NB4 (cell line): ENCODE results near the gene NPIPB8.
"Not testable (repeated sequence)": the region's sequence is repeated elsewhere in the genome, so short reads cannot be mapped to it uniquely, and the experiment has no call there.

Source experiments
- CTCF ChIP-seq: IDR thresholded peaks from one replicate; pipeline ENCODE4 v1.5.1; 2012; ENCODE audit warnings: low read depth, low read length
- POLR2A ChIP-seq: IDR thresholded peaks from 2 replicates; pipeline ENCODE4 v1.6.1; 2011; ENCODE audit warnings: mild to moderate bottlenecking; ENCODE audit not compliant: insufficient read length; ENCODE audit errors: extremely low read depth

GRCh38 chr16:28614561-28614960 lies 23.3 kb upstream of the NPIPB8 start:
- TF ChIP-seq POLR2A, CTCF: not testable (repeated sequence)
